ENCODE measurements around the gene UBL4A. TPM values are rescaled to one million over a fixed set of nuclear protein-coding genes. Genes with fewer than 3 reads are reported as not detected.

UBL4A gene
- total and polyA plus RNA-seq, 2 of the 13 experiments (the other 11 are each of a cell fraction or from before 2014, with no cell fraction given) = 16.8 to 25.5 TPM

GRCh38 chrX:154486396-154487207 is at the start of gene UBL4A (continued):
- TF ChIP-seq PATZ1 (CRISPR knock-in tag; IDR thresholded peaks at IDR 0.05) (peak; percentile 55), SKI (IDR thresholded peaks at IDR 0.05; ENCODE audit: partially characterized antibody) (peak; percentile 9), RBFOX2 (IDR thresholded peaks at IDR 0.05; ENCODE audit: low read depth, low read length) (peak; percentile 69), ZBTB14 (CRISPR knock-in tag; IDR thresholded peaks at IDR 0.05) (peak; percentile 69; the same call in 1 of the 2 replicates), ZNF777 (CRISPR knock-in tag; IDR thresholded peaks at IDR 0.05) (peak; percentile 60; the same call in 1 of the 2 replicates), ZNF121 (CRISPR knock-in tag; IDR thresholded peaks at IDR 0.05) (no peak), PTBP1 (IDR thresholded peaks at IDR 0.05; ENCODE audit: low read depth, low read length, poor library complexity, severe bottlenecking) (no peak), ARID4A (CRISPR knock-in tag; IDR thresholded peaks at IDR 0.05; ENCODE audit: borderline replicate concordance) (peak; percentile 25; the same call in 1 of the 2 replicates), ZNF563 (CRISPR knock-in tag; IDR thresholded peaks at IDR 0.05) (no peak), MTF2 (CRISPR knock-in tag; IDR thresholded peaks at IDR 0.05; ENCODE audit: borderline replicate concordance) (no peak), ZFX (CRISPR knock-in tag; IDR thresholded peaks at IDR 0.05; ENCODE audit: low read depth) (peak; percentile 31; the same call in 1 of the 2 replicates), KDM2A (CRISPR knock-in tag; IDR thresholded peaks at IDR 0.05; ENCODE audit: borderline replicate concordance, low read depth) (peak; percentile 47; the same call in 1 of the 2 replicates), ONECUT2 (CRISPR knock-in tag; IDR thresholded peaks at IDR 0.05) (no peak)
- TF ChIP-seq, protein P1, sequence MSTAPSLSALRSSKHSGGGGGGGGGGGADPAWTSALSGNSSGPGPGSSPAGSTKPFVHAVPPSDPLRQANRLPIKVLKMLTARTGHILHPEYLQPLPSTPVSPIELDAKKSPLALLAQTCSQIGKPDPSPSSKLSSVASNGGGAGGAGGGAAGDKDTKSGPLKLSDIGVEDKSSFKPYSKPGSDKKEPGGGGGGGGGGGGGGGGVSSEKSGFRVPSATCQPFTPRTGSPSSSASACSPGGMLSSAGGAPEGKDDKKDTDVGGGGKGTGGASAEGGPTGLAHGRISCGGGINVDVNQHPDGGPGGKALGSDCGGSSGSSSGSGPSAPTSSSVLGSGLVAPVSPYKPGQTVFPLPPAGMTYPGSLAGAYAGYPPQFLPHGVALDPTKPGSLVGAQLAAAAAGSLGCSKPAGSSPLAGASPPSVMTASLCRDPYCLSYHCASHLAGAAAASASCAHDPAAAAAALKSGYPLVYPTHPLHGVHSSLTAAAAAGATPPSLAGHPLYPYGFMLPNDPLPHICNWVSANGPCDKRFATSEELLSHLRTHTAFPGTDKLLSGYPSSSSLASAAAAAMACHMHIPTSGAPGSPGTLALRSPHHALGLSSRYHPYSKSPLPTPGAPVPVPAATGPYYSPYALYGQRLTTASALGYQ (CRISPR knock-in tag; IDR thresholded peaks at IDR 0.05) = no peak
